K562 (cell line): ENCODE measurements around the gene ABCC1. TPM values are rescaled to one million over a fixed set of nuclear protein-coding genes. Genes with fewer than 3 reads are reported as not detected.

Experiments
- CHD4 ChIP-seq: fragments of 200-600 bp; sonication (generic); IDR thresholded peaks from 3 replicates; pipeline ENCODE4 v1.6.1; 2012; ENCODE audit warnings: low read depth, mild to moderate bottlenecking, mixed read lengths, low read length, inconsistent platforms; ENCODE audit not compliant: insufficient read depth, insufficient replicate concordance, poor library complexity, severe bottlenecking
- DNMT1 ChIP-seq: fragments of 450-650 bp; IDR thresholded peaks from 2 replicates; pipeline ENCODE4 v1.6.1; 2016; ENCODE audit warnings: antibody characterized with exemption, mild to moderate bottlenecking
- FOXA3 ChIP-seq, 2 experiments: fragments of 450-650 bp in 1 of 2; sonication (generic) in 1 of 2; formaldehyde crosslinking; IDR thresholded peaks in 1 of 2; conservative IDR thresholded peaks in 1 of 2; 2 replicates each; pipeline versions ENCODE4 v1.4.0 to v1.8.0; 2020 to 2022; ENCODE audit warnings: mild to moderate bottlenecking in 2 of 2, missing genetic modification reagents in 1 of 2
- MCM3 ChIP-seq: fragments of 450-650 bp; IDR thresholded peaks from 2 replicates; pipeline ENCODE4 v1.6.1; 2016
- MYC ChIP-seq, 2 experiments: fragments of 250-450 bp in 1 of 2; sonication (Bioruptor Pico) in 1 of 2; IDR thresholded peaks; 2 replicates each; pipeline versions ENCODE4 v1.5.1 to v1.6.1; 2012 to 2021; ENCODE audit warnings: low read depth in 2 of 2, borderline replicate concordance in 1 of 2, improper control_type of control experiment in 1 of 2, low read length in 1 of 2, mild to moderate bottlenecking in 1 of 2, moderate library complexity in 1 of 2
- NFXL1 ChIP-seq: fragments of 450-650 bp; formaldehyde crosslinking; IDR thresholded peaks from 2 replicates; pipeline ENCODE4 v1.4.0; 2021; ENCODE audit warnings: mild to moderate bottlenecking
- SMARCA4 ChIP-seq: fragments of 450-650 bp; IDR thresholded peaks from 2 replicates; pipeline ENCODE4 v1.6.1; 2016
- TAF7 ChIP-seq: fragments of 450-650 bp; IDR thresholded peaks from 2 replicates; pipeline ENCODE4 v1.6.1; 2016; ENCODE audit warnings: missing genetic modification characterization, missing compliant biosample characterization
- ZKSCAN1 ChIP-seq: fragments of 150-350 bp; IDR thresholded peaks from 2 replicates; pipeline ENCODE4 v1.6.1; 2016; ENCODE audit warnings: low read depth, low read length
- ZNF41 ChIP-seq: fragments of 250-450 bp; sonication (Bioruptor Pico); conservative IDR thresholded peaks from 2 replicates; pipeline ENCODE4 v1.4.0; 2020; ENCODE audit warnings: mild to moderate bottlenecking
- polyA plus RNA-seq, 8 experiments: library from polyadenylated mRNA; depleted of rRNA in 4 of 8; stranded (reverse) in 5 of 8; unstranded in 3 of 8; fragments of >200 nt; fragmentation: Nextera tagmentation in 2 of 8; fragmentation: Illumina TruSeq in 1 of 8; extraction: Ambion mirVana in 2 of 8; extraction: Trizol in 1 of 8; gene quantifications; 2 replicates each; pipeline versions ENCODE4 v1.2.1 to v1.2.3, GENCODE V29; 2011 to 2014; ENCODE audit warnings: inconsistent platforms in 1 of 8, missing spikeins in 1 of 8
- total RNA-seq, 7 experiments: library from RNA; depleted of rRNA in 6 of 7; stranded (reverse); fragments of >200 nt in 6 of 7; fragmentation: Illumina TruSeq in 2 of 7; extraction: Trizol in 2 of 7; gene quantifications; 2 replicates each; pipeline versions ENCODE4 v1.2.1 to v1.2.3, GENCODE V29; 2011 to 2021; ENCODE audit warnings: low replicate concordance in 1 of 7
- TF ChIP-seq, protein P1 (sequence below): sonication (generic); formaldehyde crosslinking; IDR thresholded peaks from 2 replicates; pipeline ENCODE4 v1.5.0; 2020; ENCODE audit warnings: missing genetic modification reagents
- TF ChIP-seq, protein P2 (sequence below): fragments of 250-450 bp; sonication (Bioruptor Pico); IDR thresholded peaks from 2 replicates; pipeline ENCODE4 v1.4.0; 2020; ENCODE audit warnings: borderline replicate concordance
- TF ChIP-seq, protein P3 (sequence below): fragments of 250-450 bp; sonication (Bioruptor Pico); IDR thresholded peaks from 2 replicates; pipeline ENCODE4 v1.5.0; 2020; ENCODE audit warnings: mild to moderate bottlenecking

Gene ABCC1
- total and polyA plus RNA-seq, 9 of the 15 experiments (the other 6 are each of a cell fraction or from before 2014, with no cell fraction given) = 3.9 to 41.6 (median 10.0) TPM

DNA sequence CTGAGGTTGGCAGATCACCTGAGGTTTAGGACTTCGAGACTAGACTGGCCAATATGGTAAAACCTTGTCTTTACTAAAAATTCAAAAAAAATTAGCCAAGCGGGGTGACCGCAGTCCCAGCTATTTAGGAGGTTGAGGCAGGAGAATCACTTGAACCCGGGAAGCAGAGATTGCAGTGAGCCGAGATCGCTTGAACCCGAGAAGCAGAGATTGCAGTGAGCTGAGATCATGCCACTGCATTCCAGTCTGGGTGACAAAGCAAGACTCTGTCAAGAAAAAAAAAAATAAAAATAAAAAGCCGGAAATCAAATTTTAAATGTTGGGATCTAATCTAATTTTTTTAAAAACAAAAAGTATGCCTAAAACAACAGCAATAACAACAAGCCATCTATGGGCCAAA is 56.3 kb downstream of the ABCC1 start (continued):
- TF ChIP-seq, protein P1, sequence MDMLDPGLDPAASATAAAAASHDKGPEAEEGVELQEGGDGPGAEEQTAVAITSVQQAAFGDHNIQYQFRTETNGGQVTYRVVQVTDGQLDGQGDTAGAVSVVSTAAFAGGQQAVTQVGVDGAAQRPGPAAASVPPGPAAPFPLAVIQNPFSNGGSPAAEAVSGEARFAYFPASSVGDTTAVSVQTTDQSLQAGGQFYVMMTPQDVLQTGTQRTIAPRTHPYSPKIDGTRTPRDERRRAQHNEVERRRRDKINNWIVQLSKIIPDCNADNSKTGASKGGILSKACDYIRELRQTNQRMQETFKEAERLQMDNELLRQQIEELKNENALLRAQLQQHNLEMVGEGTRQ (CRISPR knock-in tag) = no peak
- TF ChIP-seq FOXA3 (CRISPR knock-in tag; conservative IDR thresholded peaks at IDR 0.05 in 1 of 2, IDR thresholded peaks at IDR 0.05 in 1 of 2) (no peak), TAF7 (tag) (no peak), ZNF41 (CRISPR knock-in tag) (no peak), DNMT1 (no peak), MYC (IDR thresholded peaks at IDR 0.05; ENCODE audit: low read depth, low read length) (no peak), MYC (CRISPR knock-in tag; IDR thresholded peaks at IDR 0.05; ENCODE audit: borderline replicate concordance, low read depth) (no peak), ZKSCAN1 (no peak), NFXL1 (CRISPR knock-in tag) (no peak), SMARCA4 (no peak), CHD4 (no peak), MCM3 (no peak)
- TF ChIP-seq, protein P2, sequence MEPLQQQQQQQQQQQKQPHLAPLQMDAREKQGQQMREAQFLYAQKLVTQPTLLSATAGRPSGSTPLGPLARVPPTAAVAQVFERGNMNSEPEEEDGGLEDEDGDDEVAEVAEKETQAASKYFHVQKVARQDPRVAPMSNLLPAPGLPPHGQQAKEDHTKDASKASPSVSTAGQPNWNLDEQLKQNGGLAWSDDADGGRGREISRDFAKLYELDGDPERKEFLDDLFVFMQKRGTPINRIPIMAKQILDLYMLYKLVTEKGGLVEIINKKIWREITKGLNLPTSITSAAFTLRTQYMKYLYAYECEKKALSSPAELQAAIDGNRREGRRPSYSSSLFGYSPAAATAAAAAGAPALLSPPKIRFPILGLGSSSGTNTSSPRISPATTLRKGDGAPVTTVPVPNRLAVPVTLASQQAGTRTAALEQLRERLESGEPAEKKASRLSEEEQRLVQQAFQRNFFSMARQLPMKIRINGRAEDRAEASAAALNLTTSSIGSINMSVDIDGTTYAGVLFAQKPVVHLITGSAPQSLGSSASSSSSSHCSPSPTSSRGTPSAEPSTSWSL (CRISPR knock-in tag) = no peak
- TF ChIP-seq, protein P3, sequence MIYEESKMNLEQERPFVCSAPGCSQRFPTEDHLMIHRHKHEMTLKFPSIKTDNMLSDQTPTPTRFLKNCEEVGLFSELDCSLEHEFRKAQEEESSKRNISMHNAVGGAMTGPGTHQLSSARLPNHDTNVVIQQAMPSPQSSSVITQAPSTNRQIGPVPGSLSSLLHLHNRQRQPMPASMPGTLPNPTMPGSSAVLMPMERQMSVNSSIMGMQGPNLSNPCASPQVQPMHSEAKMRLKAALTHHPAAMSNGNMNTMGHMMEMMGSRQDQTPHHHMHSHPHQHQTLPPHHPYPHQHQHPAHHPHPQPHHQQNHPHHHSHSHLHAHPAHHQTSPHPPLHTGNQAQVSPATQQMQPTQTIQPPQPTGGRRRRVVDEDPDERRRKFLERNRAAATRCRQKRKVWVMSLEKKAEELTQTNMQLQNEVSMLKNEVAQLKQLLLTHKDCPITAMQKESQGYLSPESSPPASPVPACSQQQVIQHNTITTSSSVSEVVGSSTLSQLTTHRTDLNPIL (CRISPR knock-in tag) = no peak
